Caki2 (cell line): Measurements from ENCODE around the gene PLEKHH1. TPM values are rescaled to one million over a fixed set of nuclear protein-coding genes. Genes with fewer than 3 reads are reported as not detected.
"Not testable (repeated sequence)": the region's sequence is repeated elsewhere in the genome, so short reads cannot be mapped to it uniquely, and the experiment has no call there.

Source experiments
- DNase-seq: peaks from one replicate; pipeline ENCODE4 v3.0.0-alpha.2; 2015; ENCODE audit warnings: low read depth
- in situ Hi-C: cut with HindIII; loops from 2 replicates; pipeline ENCODE4 v1.10.0; 2016; ENCODE audit warnings: low sequenced_read_pairs, low pct_unique_long_range_greater_than_20kb, mixed read lengths
- total RNA-seq: library from RNA; depleted of rRNA; stranded (reverse); fragments of >200 nt; shearing (Covaris generic); gene quantifications from 2 replicates; pipeline ENCODE4 v1.2.3, GENCODE V29; 2014; ENCODE audit warnings: low replicate concordance

The PLEKHH1 gene
- total RNA-seq, 1 experiment from 2014 or later: 9.3 TPM

DNA sequence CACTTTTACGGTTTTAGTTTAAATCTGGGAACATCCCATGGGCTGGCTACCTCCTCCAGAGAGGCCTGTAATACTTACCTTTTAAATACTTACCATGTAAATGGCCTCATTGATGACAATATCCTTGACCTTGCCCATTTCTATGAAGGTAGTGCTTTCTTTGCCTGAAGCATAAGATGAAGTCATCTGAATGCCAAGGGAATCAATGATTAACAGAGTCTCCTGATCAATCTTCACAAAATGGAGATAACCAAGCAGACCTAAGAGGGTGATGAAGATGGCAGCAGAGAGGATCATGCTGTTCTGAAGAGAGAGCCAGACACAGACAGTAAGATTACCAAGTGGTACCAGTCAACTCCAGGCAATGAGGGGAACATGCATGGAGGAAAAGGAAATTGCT, 60.6 kb downstream of the PLEKHH1 start:
- in situ Hi-C loops, DNase-seq: not testable (repeated sequence)

DNA sequence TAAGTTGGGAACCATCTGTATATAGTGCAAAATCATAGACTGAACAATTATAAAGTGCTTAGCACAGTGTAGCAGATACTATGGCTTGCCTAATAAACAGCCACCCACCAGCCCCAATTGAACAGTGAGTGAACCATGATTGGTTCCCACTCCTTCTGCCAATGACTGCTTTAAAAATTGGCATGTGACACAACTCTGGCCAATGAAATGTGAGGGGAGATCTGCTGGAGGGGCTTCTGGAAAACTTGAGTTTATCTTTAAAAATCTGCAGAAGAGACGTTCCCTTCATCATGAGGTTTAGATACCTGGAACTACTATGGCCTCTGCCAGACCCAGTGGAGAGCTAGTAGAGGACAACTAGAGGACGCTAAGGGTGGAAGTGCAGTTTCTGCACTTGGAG, 62.3 kb downstream of the PLEKHH1 start:
- in situ Hi-C loops: no loop called here
- no peak for DNase-seq

DNA sequence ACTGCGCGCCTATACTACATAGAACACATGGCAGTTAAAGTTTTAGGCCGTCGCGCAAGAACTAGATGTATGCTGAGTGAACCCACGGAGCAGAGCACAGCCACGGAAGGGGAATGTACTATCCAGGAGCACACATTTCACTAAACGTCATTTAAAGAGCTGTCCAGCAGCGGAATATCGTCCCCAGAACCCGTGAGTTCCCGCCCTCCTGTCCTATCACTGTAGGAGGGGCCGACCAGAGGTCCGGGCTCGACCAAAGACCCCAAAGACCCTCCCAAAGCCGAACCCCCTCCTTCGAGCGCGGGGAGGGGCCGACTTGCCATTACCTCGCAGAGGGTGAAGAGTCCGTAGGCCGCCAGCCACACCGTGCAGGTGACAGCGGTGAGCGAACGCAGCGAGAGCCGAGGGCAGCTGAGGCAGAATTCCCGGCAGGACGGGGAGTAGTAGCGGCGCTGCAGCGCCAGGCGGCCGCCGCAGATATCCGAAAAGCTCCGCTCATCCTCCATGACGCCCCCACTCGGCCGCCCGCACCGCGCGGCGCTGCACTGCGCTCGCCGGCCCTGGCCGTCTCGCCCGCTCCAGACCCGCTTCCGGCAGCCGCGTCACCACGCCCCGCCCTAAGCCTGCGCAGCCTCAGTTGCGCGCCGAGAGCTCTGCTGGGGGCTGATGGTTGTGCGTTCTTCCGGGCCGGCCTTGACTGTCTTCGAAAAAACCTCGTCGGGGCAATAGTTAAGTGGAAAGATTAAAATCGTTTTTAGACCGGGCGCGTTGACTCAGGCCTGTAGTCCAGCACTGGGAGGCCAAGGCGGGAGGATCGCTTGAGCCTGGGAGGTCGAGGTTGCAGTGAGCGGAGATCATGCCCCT, 66.8 kb downstream of the PLEKHH1 start, which contains the start of gene PIGH:
TSS of gene PIGH (minus strand) at position 571 of the 864 bp plus-strand sequence. CDS start at position 506, 65 bp downstream.
- in situ Hi-C loops: no loop called here
- peak; percentile 81 for DNase-seq

DNA sequence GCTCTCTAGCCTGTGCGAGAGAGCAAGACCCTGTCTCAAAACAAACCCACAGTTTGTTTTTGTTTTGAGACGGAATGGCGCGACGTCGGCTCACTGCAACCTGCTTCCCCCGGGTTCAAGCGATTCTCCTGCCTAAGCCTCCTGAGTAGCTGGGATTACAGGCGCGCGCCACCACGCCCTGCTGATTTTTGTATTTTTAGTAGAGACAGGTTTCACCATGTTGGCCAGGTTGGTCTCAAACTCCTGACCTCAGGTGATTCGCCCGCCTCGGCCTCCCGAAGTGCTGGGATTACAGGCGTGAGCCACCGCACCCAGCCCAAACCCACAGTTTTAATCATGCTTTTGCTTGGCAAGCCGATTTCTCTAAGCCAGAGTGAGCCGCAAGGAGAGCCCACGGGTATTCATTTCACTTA, 67.5 kb downstream of the PLEKHH1 start:
- DNase-seq, in situ Hi-C loops: not testable (repeated sequence)

DNA sequence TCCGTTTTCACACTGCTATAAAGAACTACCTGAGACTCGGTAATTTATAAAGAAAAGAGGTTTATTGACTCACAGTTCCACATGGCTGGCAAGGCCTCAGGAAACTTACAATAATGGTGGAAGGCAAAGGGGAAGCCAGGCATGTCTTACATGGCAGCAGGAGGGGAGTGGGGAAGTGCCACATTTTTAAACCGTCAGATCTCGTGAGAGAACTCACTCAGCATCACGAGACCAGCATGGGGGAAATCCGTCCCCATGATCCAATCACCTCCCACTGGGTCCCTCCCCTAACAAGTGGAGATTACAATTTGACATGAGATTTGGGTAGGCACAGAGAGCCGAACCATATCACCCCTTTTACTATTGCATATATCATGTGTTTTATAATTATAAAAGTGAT, 69.0 kb downstream of the PLEKHH1 start:
- no peak for DNase-seq
- in situ Hi-C loops: no loop called here

DNA sequence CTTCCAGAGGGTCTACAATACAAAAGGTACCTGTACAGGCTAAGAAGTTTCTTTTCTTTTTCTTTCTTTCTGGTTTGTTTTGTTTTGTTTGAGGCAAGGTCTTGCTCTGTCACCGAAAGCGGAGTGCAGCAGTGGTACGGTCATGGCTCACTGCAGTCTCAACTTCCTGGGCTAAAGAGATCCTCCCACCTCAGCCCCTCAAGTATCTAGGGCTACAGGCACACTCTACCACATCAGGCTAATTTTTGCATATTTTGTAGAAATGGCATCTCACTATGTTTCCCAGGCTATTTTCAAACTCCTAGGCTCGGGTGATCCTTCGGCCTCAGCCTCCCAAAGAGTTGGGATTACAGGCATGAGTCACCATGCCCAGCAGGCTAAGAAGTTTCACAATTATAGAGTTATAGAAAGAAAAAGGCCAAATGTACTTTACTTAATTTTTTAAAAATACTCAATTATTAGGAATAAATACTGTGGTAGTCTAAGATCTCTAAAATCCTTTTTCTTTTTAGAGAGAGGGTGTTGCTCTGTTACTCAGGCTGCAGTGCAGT, 70.0 kb downstream of the PLEKHH1 start:
- in situ Hi-C loops: no loop called here
- no peak for DNase-seq

DNA sequence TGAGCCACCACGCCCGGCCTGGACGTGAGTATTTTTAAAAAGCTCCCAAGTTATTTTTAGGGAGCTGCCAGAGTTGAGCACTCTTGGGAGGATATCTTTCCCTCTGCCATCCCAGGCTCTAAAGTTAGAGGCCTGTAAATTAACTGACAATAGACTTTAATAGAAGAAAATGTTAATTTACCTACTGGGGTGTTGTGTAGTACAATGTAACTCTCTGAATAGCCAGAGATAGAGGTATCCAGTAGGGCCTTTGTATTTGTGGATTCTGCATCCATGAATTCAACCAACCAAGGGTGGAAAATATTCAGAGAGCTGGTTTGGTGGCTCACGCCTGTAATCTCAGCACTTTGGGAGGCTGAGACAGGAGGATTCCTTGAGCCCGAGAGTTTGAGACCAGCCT, 74.6 kb downstream of the PLEKHH1 start:
- no peak for DNase-seq
- in situ Hi-C loops: no loop called here

DNA sequence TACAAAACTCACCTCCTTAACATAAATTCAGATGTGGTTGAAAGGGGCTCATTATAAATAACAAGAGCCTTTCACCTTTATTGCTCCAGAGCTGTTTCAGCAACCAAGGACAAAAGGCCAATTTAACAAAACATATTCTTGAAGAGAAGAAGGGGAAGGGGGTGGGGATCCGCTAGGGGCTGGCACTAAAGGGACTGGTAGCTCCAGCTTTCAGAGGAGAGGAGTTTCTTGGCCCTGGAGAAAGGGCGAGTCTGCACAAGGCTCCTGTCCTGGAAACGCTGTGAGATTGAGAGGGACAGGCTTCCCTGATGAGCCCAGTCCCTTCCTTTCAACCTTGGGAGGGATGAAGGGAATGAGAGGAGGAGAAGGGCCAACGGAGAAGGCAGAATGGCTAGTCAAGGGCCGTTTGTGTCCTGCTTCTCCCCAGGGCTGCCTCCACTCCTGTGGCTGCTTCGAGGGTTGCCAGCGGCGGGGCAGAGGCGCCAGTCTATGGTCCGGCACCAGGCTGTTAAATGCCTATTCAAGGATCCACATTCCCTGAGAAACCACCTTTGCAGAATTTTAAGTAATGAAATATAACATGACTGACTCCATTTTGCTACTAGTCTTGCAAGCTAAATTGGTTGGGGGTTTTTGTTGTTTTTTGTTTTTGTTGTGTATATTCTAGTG, 76.7 kb downstream of the PLEKHH1 start:
- no peak for DNase-seq
- in situ Hi-C loops: no loop called here

DNA sequence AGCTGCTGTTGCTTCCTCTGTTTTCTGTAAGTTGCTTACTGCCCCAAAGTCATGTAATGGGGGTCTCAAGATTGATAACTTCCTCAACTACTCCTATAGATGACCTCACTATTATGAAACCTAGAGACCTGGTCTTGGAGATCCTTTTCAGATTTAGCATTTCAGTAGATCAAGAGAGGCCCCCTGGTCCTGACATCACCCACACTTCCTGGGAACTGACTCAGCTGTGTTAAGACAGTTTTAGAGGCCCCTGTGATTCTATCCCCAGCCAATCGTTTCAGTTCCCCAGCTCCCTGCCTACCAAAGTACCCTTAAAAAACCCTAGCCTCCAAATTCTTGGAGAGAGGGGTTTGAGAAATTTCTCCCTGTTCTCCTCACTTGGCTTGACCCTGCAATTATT, 77.4 kb downstream of the PLEKHH1 start:
- no peak for DNase-seq
- in situ Hi-C loops: no loop called here

DNA sequence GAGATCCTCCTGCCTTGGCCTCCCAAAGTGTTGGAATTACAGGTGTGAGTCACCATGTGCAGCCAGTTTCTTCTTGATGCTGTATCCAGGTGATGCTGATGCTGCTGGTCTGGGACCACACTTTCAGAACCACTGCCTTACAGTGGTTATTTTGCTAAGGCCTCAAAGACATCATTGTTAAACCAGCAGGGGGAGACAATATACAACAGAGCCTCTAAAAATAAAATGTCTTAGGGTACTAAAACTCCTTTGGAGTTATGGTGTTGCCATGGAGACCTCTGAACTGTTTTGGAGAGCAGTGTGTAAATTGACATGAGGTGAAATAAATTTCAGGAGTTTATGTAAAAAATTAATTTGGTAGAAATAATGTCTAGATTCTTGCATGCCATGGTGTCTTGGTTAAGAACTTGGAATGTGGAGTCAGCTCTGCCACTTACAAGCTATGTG, 85.5 kb downstream of the PLEKHH1 start:
- peak; percentile 61 for DNase-seq
- in situ Hi-C loops: no loop called here

DNA sequence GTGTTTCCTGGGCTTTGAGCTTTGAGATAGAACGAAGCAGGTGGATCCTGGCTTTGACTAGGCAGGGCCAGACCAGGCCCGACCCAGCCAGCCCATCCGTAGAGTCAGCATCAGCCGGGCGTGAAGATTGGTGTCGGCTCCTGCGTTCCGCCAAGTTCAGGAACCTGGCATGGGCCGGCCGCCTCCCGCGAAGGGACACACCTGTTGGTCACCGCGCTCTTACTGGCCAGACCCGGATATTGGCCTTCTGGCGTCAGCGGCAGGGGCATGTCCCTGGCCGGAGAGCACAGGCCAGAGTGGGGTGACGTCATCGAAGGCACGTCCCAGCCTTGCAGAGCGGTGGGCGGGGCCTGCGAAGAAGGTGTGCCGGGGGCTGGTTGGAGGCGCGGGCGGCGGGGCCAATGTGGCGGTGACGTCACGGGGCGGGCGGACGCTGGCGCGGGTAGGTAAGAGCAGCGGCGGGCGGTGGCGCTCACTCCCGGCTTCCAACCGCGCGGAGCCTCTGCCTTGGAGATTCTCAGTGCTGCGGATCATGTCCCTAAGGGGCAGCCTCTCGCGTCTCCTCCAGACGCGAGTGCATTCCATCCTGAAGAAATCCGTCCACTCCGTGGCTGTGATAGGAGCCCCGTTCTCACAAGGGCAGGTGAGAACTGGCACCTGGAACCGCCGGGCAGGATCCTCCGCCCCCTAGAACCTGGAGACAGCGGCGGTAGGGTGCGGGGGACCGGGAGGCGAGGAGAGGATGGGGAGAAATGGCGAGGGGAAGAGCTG, 86.5 kb downstream of the PLEKHH1 start, which contains the start of gene ARG2:
TSS of gene ARG2 (plus strand) at position 475 of the 771 bp plus-strand sequence. CDS start at position 533, 58 bp downstream.
- peak; percentile 92 for DNase-seq
- in situ Hi-C loops: no loop called here

DNA sequence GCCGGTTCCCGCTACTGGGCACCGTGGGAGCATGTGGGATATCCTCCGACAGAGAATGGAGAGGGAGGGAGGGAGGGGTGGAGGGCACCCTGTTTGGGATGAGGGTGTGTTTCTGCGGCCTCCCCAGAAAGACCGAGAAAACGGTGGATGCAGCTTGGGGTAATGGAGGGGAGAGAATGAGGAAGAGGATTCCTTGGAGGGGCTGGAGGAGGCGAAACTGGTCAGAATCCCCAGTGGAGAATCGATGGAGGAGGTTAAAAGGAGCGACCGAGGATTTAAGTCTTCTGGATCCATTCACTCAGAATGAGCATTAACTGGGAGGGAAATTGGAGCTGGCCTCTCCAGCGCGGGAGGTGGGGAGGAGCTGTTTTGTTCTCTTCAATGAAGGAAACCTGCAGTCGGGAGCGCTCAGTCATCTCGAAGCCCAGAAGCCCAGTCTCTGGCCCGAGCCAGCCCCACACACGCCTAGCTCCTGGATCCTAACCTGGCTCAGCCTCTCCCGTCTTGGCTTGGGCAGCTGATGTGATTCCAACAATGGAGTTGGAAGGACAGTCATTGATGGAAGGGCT, 87.2 kb downstream of the PLEKHH1 start:
- no peak for DNase-seq
- in situ Hi-C loops: no loop called here

DNA sequence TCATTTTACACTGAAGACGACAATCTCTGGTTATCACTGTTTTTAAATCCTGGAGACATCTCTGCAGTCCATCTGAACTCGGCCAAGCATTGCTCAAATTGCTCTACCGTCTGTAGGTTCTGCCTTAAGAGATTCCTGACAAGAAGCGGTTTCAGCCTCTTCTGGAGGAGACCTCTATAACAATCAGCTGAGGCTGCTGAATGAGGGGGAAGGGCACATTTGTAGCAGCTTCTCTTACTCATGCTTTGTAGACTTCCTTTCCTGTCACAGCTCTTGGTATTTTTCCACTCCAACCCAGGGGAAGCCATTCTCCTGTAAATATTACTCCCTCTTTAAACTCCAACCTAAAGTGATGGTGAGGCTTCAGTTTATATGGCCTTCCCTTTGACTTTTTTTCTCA, 89.6 kb downstream of the PLEKHH1 start:
- in situ Hi-C loops: no loop called here
- peak; percentile 22 for DNase-seq

DNA sequence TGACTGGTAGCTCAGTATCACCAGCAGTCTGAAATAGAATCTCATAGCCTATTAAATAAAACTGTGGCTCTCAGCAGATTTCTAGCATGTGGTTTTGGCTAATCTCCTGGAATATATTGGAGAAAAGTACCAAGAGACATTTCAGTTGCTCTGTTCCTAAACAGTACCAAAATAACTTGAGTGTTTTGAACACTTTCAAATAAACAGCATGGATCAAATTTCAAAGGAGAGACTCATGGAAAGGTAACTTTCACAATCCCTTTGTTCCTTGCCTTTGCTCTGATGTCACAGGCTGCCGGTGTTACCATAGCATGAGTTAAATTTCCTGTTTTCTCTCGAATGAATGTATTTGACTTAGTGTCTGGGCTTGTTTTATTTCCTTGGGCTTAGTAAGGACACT, 90.0 kb downstream of the PLEKHH1 start:
- in situ Hi-C loops: no loop called here
- no peak for DNase-seq

DNA sequence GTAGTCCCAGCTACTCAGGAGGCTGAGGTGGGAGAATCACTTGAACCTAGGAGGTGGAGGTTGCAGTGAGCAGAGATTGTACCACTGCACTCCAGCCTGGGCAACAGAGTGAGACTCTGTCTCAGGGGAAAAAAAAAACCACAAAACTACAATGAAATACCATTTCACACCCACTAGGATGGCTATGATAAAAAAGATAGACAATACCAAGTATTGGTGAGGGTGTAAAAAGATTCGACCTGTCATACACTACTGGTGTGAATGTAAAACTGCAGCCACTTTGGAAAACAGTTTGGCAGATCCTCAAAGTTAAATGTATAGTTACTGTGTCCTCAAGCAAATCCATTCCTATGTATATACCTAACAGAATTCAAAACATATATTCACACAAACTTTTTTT, 93.0 kb downstream of the PLEKHH1 start:
- DNase-seq, in situ Hi-C loops: not testable (repeated sequence)

DNA sequence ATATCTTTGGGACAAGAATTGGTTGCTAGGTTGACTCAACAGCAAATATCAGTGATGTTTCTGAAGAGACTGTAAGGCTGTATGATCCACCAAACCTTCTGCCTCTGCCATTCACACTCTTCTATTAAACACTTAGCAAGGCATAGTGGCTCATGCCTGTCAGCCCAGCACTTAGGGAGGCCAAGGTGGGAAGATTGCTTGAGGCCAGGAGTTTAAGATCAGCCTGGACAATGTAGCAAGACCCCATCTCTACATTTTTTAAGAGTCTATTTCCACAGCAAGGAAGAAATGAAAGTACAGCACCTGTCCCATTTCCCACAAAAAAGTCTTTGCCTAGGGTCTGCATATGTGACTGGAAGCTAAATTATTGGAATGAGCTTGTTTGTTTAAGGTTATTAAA, 94.4 kb downstream of the PLEKHH1 start:
- no peak for DNase-seq
- in situ Hi-C loops: no loop called here

DNA sequence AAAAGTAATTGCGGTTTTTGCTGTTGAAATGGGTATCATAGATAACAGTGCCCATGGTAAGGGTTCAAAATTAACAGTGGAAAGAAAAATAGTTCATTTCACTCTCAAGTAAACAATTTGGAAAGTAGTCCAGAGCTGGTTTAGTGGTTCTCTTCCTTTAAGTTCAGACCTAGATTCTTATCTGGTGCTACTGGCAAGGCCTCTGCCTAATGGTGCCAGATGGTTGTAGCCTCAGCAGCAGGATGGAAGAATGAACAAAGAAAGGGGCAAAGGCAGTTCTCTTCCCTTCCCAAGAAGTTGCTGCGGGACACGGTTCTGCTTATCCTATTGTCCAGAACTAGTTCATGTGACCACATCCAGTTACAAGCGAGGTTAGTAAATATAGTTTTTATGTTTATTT, 97.1 kb downstream of the PLEKHH1 start:
- in situ Hi-C loops: no loop called here

DNA sequence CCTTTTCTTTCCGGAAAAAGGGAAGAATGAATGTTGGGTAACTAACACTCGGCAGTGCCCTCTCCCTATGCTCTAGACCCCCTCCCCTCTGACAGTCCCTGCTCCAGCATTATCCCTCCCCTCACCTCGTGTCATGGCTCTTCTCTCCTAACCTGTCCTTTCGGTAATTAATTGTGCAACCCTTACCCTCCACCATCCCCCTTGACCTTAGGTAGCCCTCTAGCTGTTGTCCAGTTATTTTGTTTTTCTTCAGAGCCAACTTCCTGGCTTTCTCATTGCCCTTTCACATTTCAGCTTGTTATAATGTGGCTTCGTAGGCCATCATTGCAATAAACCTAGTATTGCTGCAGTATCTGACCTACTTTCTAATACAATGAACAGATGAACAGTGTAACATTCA, 97.8 kb downstream of the PLEKHH1 start:
- DNase-seq: no peak
- in situ Hi-C loops: no loop called here

More for the DNA sequence above, 97.1 kb downstream of the PLEKHH1 start:
- no peak for DNase-seq
